Measurements from ENCODE around the gene SV2C.

SV2C gene

DNA sequence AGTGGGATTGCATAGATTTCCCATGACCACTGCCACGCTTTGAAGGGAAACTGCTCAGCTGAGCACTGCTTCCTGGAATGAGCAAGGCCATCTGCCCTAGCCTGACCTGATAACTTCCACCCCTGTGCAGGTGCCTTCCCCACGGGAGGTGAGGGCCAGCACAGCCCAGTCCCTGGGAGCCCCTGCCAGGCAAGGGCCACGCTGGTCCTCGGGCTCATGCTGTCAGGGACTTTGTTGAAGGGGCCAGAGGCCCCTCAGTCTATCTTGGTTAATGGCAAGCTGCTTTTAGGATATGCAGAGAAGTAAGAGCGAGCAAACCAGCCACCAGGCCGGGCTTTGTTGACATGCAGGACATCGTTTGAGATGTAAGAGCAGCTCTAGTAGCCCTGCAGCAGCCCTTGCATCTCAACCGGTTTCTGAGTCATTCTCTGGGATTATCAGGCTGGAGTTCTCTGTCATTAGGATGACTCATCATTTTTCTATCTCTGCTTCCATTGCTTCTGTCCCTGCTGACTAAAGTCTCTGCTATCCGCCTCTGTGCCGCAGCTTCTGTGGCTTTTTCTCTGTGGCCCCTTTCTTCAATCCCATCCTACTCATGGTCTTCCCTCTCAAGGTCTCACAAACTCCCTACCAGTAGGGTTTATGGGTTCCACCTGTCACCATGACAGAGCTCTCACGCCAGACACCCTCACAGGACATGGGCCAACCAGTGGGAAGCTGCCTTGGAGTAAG is 289.3 kb downstream of the SV2C start:
- Histone ChIP-seq H3K27me3 (no peaks in the 10 kb centered on the region), H3K9me3 (no peaks in the 10 kb centered on the region), H3K36me3 (no peaks in the 10 kb centered on the region), H3K27ac (no peak overlapping the region), H3K4me1 (no peaks in the 10 kb centered on the region), H3K4me3 (no peak overlapping the region)
- DNase-seq = no peak
- intact Hi-C loops (cut with DNase I; ENCODE audit: low total_unique reads) = no loop called here
- TF ChIP-seq, protein P1, sequence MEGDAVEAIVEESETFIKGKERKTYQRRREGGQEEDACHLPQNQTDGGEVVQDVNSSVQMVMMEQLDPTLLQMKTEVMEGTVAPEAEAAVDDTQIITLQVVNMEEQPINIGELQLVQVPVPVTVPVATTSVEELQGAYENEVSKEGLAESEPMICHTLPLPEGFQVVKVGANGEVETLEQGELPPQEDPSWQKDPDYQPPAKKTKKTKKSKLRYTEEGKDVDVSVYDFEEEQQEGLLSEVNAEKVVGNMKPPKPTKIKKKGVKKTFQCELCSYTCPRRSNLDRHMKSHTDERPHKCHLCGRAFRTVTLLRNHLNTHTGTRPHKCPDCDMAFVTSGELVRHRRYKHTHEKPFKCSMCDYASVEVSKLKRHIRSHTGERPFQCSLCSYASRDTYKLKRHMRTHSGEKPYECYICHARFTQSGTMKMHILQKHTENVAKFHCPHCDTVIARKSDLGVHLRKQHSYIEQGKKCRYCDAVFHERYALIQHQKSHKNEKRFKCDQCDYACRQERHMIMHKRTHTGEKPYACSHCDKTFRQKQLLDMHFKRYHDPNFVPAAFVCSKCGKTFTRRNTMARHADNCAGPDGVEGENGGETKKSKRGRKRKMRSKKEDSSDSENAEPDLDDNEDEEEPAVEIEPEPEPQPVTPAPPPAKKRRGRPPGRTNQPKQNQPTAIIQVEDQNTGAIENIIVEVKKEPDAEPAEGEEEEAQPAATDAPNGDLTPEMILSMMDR (IDR thresholded peaks at IDR 0.05) = no peak

DNA sequence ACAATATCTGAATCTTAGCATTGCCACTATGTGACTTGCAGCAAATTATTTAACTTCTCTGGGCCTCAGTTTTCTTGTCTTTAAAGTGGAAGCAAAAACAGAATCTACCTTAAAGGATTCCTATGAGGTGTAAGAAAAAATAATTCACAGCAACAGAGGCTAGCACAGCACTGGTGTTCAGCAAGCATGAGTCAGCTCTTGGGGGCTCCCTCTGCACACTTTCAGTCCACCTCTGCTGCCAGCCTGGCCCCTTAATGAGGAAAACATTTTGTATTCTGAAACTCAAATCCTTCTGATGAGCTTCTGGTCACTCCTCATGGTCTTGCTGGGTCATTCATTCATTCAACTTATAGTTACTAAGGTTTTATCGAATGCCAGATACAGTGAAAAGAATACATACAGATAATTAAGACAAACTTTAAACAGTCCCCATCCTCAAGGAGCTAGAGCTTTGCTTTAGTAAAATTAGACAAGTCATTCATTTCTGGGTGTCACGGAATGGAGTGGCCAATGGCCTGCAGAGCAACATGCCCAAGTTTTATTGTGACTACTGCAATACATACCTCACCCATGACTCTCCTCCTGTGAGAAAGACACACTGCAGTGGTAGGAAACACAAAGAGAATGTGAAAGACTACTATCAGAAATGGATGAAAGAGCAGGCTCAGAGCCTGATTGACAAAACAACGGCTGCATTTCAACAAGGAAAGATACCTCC is 293.1 kb downstream of the SV2C start:
- DNase-seq = no peak
- Histone ChIP-seq H3K4me1 (no peaks in the 10 kb centered on the region), H3K36me3 (no peaks in the 10 kb centered on the region), H3K9me3 (no peaks in the 10 kb centered on the region), H3K27ac (no peak overlapping the region), H3K4me3 (no peak overlapping the region), H3K27me3 (no peaks in the 10 kb centered on the region)
- intact Hi-C loops (cut with DNase I; ENCODE audit: low total_unique reads) = no loop called here
- TF ChIP-seq, protein P1 (IDR thresholded peaks at IDR 0.05) = no peak

DNA sequence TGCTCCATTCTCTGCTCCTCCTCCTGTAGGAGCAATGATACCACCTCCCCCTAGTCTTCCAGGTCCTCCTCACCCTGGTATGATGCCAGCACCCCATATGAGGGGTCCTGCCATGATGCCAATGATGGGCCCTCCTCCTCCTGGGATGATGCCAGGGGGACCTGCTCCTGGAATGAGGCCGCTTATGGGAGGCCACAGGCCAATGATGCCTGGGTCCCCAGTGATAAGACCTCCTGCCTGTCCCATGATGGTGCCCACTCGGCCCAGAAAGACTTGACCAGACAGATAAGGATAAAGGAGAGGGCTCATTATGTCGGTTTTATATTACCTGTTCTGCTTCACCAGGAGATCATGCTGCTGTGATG is 293.7 kb downstream of the SV2C start:
- intact Hi-C loops (cut with DNase I; ENCODE audit: low total_unique reads) = no loop called here
- H3K27ac ChIP-seq = no peak overlapping the region
- H3K4me3 ChIP-seq = no peak overlapping the region
- DNase-seq = no peak
- H3K4me1 ChIP-seq = no peaks in the 10 kb centered on the region
- TF ChIP-seq, protein P1 (IDR thresholded peaks at IDR 0.05) = no peak
- no peaks in the 10 kb centered on the region for H3K9me3 ChIP-seq
- H3K27me3 ChIP-seq = no peaks in the 10 kb centered on the region
- no peaks in the 10 kb centered on the region for H3K36me3 ChIP-seq

DNA sequence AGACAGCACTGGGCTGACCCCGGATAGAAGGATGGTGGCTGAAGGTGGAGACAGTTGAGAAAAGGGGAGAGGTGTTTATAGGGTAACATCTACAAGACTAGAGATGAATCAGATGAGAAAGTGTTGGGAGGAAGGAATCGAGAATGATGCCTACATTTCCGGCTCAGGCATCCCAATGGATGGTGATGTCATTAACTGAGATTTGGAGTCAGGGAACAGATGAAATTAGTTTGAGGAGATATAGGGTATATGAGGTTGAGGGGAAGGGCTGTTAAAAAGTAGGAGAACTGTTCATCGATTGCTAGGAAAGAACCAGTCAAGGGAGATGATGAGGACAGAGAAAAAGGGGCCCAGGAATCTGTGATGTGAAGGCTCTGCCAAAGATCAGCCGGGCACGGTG is 295.2 kb downstream of the SV2C start:
- no peak overlapping the region for H3K4me3 ChIP-seq
- no peaks in the 10 kb centered on the region for H3K9me3 ChIP-seq
- no peaks in the 10 kb centered on the region for H3K4me1 ChIP-seq
- DNase-seq = no peak
- no peaks in the 10 kb centered on the region for H3K27me3 ChIP-seq
- no peak overlapping the region for H3K27ac ChIP-seq
- intact Hi-C loops (cut with DNase I; ENCODE audit: low total_unique reads) = no loop called here
- no peaks in the 10 kb centered on the region for H3K36me3 ChIP-seq
- TF ChIP-seq, protein P1 (IDR thresholded peaks at IDR 0.05) = no peak

DNA sequence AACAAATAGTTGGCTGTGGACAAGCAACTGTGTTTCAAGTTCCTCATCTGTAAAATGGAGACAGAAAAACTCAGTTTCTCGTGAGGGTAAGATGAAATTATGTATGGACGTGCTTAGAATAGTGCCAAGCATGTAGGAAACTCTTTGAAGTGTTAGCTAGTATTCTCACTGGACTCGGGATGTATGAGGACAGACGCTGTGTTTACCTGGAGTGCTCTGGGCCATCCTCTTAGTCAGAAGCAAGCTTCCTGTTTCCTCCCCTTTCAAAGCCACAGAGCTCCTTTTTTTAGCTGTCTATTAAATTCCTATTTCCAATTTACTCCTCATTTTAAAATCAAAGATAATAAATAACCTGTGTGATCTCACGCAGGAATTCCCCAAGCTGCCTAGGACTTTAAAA is 296.1 kb downstream of the SV2C start:
- no peaks in the 10 kb centered on the region for H3K27me3 ChIP-seq
- intact Hi-C loops (cut with DNase I; ENCODE audit: low total_unique reads) = no loop called here
- TF ChIP-seq, protein P1 (IDR thresholded peaks at IDR 0.05) = no peak
- H3K36me3 ChIP-seq = no peaks in the 10 kb centered on the region
- no peak for DNase-seq
- H3K4me1 ChIP-seq = no peaks in the 10 kb centered on the region
- no peaks in the 10 kb centered on the region for H3K9me3 ChIP-seq
- H3K27ac ChIP-seq = no peak overlapping the region
- no peak overlapping the region for H3K4me3 ChIP-seq
